Cerebellar cortex (tissue), 1 donor: ENCODE data around the gene HORMAD1.
"Not testable (repeated sequence)": the region's sequence is repeated elsewhere in the genome, so short reads cannot be mapped to it uniquely, and the experiment has no call there.

Experiments used
- DNase-seq: peaks from one replicate; pipeline ENCODE4 v3.0.0-alpha.2; 2015; ENCODE audit warnings: low spot score

HORMAD1 gene

DNA sequence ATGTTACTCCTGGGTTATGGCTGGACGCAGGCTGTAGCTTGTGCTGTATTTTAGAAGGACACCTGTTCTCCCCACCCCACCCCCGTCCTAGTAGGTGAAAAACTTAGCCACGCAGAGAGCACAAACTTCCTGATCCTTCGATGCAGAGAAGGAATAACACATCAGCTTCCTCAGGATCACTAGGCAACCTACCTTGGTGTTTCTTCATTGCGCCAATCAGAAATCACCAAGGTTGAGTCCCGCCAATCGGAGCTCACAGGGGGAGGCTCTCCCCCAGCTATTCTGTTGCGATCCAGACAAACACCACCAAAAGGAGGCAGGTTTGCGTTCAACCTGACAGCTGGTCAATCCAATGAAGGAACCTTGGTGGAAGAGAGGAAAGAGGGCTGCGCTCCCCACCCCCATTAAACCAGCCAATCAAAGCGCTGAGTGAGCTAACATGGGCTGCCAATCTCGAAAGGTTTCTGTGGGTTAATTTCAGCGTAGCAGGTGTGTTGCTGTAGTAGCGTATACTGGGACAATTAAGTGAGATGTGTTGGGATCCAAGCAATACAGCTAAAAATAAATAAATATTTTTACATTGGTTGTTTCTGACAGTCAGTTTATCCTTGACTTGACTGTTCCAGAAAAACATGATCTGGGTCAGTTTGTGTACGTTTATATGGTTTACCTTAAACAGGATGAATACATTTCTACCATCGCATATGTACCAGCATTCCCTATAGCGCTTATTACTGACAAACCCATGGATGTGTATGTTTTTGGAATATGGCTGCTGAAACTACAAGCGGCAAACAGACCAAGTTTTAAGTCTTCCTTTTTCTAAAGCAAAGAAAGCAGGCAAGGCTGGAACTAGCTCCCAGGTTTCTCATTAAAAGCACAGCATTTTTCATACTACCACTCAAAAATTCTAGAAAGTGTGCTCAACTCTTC lies 23.4 kb downstream of the HORMAD1 start, which contains the start of gene GOLPH3L:
Gene GOLPH3L (minus strand): TSS at position 160 of the 933 bp plus-strand sequence. CDS start 2,316 bp downstream, outside the sequence.
- DNase-seq: peak; percentile 100

DNA sequence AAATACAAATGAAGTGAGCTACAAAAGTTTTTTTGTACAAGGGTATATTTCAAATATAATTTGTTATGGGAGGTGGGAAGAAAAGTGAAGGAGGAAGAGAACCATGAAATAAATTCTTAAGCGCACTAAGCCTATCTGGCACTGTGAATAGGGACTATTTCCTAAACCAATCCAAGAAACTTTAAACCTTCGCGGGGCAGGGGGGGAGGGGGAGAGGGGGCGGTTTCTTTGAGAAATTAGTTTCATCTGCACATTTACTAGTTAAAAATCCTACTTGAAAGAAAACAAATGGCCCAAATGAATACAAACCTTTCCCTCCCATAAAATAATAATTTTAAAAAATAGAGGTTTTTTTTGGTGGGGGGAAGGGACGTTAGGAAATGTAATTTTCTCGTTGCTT lies 24.1 kb downstream of the HORMAD1 start:
- DNase-seq: peak; percentile 12

DNA sequence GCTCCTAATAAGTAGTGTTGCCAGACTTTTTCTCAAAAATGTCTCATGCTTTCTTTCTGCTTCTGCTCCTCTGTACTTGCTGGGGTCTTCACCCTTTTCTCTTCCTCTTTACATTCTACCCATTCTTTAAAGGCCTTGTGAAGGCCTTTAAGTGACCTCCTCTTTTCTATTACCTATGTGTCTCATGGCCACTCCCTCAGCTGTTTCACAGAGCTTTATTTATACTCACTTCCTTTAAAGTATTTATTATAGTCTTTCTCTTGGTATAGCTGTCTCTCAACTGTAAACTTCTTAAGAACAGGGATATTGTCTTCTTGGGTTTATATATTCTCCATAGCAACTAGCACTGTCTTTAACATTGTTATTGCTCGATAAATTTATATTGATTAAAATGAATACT lies 24.5 kb downstream of the HORMAD1 start:
- DNase-seq: peak; percentile 3

DNA sequence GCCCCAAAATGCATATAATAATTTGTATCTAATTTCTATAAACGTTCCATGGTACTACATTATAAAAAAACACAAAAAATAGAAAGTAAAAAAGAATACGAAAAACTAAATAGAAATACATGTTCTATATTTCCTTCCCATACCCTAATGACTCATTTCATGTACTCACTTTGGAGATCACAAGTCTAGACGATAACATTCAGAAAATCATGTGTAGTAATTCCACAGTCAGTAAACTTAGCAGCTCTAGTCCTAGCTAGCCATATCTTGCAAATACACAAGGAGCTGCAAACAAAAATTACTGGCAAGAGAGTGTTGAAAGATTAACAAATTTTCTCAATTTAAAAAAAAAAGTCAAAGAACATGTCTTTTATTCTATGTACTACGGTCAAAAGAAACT lies 25.1 kb downstream of the HORMAD1 start:
- DNase-seq: no peak

DNA sequence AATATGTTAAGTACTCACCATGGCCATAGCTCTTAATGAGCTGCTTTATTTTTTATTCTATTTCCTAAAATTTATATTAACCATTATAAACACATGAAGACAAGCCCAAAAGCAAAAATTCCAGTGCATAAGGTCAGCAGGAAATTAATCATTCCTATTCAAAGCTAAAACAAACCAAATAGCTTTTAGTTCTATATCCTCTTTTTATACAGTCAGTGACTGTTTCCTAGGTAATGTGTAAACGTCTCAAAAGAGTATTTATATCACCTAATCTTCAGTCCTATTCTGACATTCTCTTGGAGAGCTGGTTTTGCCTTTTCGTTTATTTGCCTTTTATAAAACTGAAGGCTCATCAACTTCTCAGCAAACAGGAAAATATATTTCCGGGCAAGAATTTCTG lies 28.0 kb downstream of the HORMAD1 start:
- no peak for DNase-seq

DNA sequence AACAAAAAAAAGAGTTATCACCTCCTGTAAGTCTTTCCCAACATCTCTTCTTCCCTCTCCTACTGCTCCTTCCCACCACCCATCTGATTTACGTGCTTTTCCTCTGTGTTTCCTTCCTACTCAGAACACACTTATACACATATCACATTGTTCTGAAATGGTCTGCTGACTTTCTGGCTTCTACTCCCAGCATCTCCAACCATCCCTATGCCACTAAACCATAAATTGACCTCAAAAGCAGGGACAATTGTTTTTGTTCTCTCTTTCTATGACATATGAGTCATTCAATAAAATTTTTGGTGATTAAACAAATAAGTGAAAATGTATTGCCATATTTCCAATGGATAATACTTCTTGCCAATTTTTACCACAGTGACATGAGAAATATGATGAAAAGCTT lies 31.9 kb downstream of the HORMAD1 start:
- DNase-seq: no peak

DNA sequence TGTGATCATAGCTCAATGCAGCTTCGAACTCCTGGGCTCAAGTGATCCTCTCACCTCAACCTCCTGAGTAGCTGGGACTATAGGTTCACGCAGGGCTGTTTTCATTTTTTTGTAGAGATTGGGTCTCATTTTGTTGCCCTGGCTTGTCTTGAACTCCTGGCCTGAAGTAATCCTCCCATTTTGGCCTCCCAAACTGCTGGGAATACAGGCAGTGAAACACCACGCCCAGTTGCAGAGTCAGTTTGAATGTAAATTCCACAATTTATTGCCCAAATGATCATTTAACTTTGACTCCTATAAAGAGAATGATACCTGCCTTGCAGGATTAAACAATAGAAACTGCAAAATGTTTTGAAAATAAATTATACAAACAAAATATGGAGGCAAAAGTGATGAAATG lies 34.4 kb downstream of the HORMAD1 start:
- DNase-seq: no peak

DNA sequence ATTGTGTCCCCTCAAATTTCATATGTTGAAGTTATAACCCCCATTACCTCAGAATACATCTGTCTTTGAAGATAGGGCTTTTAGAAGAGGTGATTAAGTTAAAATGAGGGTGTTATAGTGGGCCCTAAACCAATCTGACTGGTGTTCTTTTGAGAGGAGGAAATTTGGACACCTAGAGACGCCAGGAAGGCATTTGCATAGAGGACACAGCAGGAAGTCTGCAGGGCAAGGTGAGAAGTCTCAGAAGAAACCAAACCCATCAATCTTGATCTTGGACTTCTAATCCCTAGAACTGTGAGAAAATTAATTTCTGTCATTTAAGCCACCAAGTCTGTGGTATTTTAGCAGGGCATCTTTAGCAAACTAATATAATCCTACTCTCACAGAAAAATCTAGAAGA lies 36.8 kb downstream of the HORMAD1 start:
- DNase-seq: no peak

DNA sequence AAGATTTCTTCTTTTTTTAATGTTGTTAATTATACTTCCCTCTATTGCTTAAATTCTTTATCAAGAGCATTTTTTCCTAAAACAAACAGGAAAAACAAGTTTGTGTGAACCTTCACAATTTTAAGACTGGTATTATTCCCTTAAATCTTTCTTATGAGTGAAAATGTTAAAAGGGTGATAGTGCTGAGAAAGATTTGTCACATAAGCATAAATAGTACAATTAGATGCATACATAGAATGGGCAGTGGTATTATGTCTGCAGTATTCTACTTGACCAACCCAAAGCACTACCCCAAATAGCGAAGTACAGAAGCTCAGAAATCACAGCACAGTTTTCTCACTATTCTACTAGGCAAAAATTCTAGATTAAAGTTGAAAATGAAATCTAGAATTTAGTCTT lies 41.7 kb downstream of the HORMAD1 start:
- no peak for DNase-seq

DNA sequence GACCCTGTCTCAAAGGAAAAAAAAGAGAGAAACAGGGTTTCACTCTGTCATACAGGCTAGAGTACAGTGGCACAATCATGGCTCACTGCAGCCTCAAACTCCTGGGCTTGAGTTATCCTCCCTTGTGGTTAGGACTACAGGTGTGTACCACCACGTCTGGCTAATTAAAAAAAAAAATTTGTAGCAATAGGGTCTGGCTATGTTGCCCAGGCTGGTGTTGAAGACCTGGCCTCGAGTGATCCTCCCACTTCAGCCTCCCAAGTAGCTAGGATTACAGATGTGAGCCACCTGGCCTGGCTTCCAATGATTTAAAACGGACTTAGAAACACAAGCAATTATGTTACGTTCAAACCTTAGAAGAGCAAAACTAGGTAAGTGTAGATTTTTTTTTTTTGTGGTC lies 45.8 kb downstream of the HORMAD1 start:
- DNase-seq: no peak

DNA sequence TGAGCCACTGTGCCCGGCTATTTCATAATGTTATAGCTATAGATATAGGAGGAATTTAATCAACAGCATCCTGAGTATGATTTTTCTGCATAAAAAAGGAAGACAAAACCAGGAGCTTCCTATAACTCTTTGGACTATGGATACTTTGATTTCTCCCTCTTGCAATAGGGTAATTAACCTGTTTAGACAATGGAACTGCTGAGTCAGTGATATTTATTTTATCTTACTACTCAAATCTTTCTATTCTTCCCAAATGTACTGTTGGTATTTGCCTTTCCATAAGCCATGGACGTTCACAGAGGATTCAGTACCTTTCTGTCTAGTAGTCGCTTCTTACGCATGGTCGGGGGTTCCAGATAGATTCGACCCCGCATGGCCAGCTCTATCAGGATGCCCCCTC lies 57.4 kb downstream of the HORMAD1 start:
- DNase-seq: no peak

DNA sequence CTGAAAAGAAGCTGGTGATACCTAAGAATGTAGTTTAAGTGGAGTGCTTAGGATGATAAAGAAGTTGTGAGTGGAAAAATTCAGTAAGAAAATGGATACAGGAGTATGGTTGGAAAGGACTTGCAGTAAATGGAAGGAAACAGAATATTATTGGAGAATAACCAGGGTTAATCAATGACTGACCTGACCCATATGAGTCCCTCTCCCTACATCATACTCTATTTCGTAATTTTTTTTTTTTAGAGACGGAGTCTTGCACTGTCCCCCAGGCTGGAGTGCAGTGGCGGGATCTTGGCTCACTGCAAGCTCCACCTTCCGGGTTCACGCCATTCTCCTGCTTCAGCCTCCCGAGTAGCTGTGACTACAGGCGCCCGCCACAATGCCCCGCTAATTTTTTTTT lies 57.9 kb downstream of the HORMAD1 start:
- no peak for DNase-seq

DNA sequence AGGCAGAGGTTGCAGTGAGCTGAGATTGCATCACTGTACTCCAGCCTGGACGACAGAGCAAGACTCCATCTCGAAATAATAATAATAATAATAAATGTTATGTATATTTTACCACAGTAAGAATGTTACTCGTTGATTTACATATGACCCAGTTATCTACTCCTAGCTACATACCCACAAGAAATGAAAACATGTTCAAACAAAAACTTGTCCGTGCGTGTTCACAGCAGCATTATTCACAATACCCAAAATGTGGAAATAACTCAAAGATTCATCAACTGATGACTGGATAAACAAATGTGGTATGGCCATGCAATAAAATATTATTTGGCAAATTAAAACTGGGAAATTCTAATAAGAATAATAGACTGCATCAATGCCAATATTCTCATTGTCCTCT lies 59.5 kb downstream of the HORMAD1 start:
- DNase-seq: no peak

DNA sequence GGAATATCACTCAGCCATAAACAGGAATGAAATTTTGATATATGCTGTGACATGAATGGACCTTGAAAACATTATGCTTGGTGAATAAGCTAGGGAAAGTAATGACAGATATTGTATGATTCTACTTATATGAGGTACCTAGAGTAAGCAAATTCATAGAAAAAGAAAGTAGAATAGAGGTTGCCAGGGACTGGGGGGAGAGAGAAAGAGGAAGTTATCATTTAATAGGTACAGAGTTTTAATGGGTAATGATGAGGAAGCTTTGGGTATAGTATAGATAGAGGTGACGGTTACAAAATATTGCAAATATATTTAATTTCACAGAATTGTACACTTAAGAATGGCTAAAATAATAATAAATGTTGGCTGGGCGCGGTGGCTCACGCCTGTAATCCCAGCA lies 60.1 kb downstream of the HORMAD1 start:
- DNase-seq: no peak

DNA sequence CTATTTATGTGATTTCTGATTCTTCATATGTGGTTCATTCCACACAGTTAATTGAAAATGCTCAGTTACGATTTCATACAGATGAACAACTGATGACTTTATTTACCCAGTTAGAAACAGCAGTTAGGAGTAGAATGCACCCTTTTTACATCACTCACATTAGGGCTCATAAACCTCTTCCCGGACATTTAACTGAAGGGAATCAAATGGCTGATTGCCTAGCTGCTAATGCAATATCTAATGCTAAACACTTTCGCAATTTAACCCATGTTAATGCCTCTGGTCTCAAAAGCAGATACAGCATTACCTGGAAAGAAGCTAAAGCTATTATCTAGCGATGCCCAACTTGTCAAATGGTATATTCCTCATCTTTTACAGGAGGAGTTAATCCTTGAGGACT lies 63.6 kb downstream of the HORMAD1 start:
- DNase-seq: not testable (repeated sequence)

DNA sequence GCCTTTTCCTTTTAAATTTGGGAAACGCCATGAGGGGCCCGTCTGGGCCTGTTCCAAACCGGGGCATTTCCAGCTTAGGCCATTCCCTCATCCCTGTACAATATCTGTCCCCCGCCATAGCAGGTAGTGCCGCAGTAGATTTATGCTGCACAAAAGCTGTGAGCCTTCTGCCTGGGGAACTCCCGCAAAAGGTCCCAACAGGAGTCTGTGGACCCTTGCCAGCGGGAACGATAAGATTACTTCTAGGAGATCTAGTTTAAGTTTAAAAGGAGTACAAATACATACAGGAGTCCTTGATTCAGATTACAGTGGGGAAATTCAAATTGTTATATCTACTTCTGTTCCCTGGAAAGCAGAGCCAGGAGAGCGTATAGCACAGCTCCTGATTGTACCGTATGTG lies 66.1 kb downstream of the HORMAD1 start:
- DNase-seq: not testable (repeated sequence)

DNA sequence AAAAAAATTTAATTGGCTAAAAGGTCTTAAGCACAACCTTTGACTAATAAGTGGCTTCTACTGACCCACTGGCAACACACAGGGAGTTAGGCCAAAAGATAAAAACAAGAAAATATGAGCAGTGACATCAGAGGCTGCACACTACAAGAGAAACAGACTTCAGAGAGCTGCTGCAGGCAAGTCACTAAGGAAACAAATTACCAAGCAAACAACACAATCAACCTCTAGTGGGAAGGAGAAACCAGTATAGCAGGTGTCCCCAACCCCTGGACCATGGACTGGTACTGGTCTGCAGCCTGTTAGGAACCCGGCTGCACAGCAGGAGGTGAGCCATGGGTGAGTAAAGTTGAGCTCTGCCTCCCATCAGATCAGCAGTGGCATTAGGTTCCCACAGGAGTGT lies 70.5 kb downstream of the HORMAD1 start:
- DNase-seq: no peak

DNA sequence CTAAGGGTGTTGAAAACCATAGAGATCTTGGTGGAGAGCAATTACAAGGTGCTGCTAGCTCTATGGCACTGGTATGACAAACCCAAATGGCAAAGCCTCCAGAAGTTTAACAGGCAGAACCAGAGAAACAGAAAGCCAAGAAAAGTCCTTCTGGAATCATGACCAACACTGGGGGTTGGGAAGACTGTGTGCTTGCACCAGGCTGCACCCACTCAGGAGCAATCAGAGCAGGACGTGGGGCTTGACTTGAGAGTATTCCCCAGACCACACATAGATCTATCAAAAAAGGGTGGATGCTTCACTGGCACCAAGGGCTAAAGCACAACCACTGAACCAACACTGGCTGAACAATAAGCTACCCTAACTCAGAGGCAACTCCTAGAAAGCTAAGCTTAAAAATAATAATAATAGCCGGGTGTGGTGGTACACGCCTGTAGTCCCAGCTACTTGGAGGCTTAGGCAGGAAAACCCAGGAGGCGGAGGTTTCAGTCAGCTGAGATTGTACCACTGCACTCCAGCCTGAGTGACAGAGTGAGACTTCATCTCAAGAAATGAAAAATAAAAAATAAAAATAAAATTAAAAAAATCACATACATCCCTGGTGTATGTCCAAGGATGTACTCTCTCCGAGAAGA lies 71.1 kb downstream of the HORMAD1 start:
- DNase-seq: no peak
